EH (cell line): ENCODE results near the gene SSBP3.
A peak's percentile ranks its signal among the peaks of the same experiment; 100 is the strongest.

Experiments used
- DNase-seq: peaks from one replicate; pipeline ENCODE4 v3.0.0-alpha.2; 2015; ENCODE audit warnings: low read depth

SSBP3 gene

DNA sequence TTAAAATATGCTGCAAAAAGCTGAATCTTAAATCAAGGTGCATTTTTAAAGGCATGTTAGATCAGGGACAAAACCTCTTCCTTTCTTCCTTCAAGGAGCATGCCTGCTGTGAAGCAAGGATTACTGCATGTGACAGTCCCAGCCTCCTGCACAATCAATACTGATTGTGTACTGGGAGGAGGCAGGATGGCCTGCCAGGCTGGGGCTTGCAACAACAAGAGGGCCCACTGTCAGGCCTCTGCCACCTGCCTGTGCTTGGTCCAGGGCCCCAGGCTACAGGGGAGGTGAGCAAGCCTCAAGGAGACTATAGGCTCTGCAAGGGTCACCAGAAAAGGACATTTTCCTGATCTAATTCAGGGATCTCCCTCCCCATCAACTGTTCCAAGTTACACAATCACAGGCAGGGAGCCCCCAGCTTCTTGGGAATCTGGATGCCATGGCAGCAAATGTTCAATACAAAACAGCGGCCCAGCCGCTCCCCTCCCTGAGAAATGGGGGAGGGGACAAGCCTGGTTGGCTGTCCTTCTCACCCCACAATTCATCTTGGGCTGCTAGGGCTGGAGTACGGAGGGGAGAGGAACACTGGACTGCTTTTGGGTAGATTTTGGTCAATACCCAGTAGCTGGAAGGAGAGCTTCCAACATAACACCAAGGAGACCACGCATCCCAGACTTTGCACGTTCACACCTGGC is 76.7 kb downstream of the SSBP3 start:
- DNase-seq, result no peak

DNA sequence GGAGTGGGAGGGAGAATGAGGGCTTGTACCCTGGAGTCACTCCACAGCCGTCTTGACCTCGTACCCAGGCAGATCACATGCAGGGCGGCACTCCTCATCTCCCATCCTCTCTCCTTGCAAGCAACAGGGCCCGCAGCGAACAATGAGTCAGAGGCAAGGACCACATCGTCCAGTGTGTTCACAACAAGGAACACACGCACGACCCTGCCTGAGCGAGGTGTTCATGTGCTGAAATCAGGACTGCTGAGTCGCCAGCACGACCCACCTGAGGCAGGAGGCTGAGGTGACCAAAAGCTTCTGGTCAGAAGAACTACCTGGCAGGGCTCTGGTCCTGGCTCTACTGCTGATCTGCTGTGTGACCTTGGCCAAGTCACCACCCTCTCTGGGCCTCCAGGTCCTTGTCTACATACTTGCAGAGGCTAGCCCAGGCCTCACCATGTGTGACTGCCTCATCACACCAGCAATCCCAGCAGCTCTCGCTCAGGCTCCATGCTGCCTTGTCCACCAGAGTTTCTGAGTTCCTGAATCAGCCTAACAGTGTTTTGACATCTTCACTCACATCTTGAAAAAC is 78.0 kb downstream of the SSBP3 start:
- DNase-seq, result no peak

DNA sequence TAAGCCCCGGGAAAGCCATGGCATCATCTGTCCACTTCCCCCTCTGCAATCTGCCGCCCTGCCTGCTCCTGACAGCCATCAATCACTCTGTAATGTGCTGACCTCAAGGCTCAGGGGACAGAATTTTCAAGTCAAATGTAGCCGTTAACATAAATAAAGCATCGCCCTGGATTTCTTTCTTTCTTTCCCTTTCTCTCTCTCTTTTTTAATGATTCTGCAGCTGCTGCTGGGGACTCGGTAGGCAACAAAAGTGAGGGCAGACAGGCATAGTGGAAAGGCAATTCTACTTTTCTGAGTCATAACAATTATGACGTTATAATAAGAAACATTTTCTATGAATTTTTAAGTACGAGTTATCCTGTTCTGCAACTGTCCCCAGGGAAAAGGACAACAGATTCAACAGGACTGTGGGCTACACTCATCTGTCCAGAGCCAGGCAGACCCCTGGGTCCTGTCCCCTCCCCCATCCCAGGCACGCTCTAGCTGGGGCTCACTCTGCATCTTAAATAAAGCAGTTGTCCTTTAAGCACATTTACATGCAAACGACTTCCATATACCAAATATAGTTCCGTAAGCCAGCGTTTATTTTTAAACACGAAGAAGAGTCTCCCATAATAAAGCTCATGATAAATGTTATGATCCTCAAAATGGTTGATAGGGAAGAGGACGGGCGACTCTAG is 78.7 kb downstream of the SSBP3 start:
- DNase-seq, result peak; percentile 65

DNA sequence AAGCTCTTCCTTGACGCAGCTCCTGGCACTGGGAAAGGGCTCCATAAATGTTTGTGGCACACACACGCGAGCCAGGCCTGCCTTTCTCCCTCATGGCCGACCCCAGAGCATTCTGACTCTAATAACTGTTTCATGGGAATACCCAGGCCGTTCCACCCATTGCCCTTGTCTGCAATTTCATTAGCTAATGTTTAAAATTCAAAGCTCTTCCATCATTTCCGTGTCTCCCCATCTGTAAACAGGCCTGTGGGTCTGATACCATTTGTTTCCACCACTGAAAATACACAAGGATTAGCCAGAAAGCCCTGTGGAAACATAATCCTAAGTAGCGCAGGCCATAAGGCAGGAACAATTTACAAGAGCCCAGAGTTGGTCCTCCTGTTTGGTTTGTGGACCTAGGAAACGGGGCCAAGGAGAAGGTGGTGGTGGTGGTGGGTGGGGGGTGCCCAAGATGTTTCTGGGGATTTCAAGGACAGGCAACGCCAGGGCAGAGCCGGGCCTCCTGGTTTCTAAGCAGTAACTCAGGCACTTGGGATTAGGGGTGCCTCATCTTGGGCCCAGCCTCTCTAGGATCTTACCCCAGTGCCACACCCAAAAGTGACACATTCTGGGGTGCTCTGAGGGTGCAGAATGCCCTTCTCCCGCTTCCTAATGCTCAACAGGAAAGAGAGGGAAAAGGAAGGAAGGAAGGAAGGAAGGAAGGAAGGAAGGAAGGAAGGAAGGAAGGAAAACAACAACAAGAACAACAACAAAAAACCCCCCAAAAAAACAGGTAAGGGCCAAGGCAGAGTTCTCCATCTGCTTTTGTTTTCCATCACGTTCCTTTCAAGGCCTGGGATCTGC is 79.4 kb downstream of the SSBP3 start:
- no peak for DNase-seq

DNA sequence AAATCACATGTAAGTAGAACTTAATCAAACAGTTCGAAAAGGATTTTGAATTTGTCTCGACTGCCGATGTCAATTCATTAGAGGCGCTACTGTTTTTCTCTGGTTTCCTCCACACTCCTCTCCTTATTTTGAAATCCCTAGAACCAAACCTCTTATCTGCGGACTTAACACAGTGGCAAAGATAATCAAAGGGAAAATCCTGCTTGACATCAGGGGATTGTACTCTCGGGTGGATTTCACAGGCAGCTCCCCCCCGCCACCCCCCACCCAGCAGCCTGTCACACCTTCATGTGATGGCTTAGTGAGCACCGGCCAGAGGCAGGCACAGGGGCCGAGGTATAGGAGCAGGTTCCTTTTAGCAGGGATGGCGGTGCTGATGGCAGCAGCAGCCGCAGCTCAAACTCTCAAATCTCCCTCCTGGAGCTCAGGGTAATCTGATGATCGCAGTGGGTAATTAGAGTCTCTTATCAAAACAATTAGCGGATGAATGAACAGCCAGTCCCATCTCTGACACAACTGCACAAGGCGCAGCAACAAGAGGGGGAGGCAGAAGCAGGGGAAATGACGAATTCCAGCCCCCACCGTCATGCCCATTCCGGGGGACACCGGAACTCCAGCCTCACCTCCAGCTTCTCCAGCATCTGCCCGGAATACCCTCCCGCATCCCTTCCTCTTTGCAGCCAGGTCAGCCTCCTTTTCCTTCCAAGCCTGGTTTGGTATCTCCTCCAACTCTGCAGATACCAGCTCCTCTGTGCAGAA is 80.3 kb downstream of the SSBP3 start:
- no peak for DNase-seq

DNA sequence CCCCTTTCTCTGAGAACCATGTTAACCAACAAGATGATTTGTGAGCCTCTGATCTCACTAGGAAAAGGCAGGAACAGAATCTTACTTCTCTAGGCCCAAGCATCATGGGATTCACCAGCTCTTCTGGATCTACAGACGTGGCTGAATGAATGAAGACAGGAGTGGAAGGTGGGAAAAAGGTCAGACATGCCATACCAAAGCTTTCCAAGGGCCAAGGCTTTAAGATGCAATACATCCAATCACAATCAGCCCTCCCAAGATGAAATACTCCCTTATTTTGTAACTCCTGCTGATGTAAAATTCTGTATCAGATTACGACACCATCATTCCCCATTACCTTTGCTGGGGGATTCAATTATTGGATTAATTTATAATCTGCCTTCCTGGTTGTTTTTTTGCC is 80.9 kb downstream of the SSBP3 start:
- no peak for DNase-seq

DNA sequence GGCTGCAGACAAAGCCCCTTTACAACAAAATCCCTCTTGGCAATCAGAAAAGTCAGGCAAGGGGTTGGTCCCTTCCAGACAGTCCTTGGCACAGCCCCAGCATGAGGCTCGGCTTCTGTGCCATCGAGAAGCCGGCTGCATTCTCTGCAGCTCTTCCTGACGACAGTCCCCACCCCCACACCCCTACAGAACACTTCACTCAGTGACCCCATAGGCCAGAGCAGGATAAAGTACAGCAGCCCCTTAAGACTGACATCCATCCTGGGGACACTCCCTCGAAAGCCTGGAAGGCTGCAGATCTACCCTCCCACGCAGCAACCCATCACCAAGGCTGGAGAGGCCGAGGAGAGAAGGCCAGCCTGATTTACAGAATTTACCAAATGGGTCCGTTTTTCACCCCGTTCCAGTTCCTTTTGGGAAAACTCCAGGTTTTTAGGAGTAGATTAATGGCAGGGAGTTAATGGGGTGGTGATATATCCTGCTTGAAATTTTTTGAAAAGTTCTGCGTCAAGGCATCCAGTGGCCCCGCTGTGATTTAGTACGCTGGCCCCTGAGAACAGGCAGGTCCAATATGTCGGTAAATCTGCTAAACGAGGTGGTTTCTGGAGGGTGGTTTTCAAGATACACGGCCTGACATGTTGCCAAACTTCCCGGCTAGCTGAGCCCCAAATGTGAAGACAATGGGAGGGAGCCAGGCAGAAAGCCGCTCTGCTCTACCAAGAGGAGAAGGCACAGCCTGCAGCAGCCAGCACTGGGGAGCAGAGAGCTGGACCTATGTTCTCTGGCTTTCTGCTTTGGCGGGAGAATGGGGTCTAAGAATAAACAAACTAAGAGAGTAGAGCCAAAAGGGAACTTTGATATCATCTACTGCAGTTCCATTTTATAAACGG is 81.7 kb downstream of the SSBP3 start:
- DNase-seq, result no peak

DNA sequence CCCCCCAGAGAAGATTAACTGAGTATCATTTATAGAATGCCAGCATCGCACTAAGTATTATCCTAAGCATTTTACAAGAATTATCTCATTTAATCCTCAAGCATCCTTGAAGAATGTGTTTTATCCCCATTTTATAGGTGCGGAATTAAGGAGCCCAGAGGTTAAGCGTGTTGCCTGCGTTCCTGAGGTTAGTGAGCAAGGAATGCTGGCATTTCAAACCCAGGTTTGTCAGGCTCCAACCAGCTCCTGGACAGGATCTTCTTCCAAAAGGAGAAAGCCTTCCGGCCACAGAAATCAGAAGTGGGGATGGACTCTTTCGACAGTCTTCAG is 82.3 kb downstream of the SSBP3 start:
- DNase-seq, result peak; percentile 76

DNA sequence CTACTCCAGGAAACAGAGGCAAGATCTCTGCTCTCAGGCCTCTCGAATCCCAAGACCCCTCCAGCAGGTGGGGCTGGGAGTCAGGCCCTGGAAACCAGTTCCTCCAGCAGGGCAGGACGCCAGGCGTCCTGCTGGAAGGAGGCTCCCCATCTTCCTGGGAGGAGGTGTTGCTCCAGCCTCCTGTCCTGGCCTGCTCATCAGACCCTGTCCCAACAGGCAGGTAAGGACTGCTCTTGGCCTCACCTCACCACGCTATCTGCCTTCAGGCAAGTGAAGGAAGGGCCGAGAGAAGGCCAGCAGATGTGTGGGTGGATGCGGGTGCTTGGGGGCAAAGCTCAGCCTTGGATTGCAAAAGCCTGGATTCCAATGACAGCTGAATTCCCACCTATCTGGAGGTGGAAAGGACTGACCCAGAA is 82.9 kb downstream of the SSBP3 start:
- DNase-seq, result no peak

DNA sequence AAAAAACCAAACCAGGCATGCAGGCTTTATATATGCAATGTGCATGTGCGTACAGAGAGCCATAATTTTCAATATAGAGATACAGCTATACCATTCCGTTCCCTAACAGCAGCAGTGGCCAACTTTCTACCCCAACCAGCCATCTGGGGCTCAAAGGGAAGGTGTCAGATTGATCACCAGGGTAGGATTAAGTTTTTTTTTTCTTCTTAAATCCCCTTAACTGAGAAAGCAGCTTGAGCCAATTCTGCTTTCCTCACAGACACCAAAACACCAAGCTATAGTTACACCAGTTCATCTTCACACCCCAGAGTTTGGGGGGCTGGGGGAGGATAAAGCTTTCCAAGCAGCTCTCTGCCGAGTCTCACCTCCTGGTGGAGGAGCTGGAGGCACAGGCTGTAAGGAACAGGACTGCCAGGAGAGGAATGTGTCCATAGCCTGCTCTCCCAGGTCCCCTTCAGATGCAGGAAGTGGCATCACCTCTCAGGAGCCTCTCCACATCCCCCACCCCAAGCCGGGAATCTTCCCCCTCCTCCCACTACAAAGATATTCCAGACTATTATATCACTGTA is 87.9 kb downstream of the SSBP3 start:
- no peak for DNase-seq

DNA sequence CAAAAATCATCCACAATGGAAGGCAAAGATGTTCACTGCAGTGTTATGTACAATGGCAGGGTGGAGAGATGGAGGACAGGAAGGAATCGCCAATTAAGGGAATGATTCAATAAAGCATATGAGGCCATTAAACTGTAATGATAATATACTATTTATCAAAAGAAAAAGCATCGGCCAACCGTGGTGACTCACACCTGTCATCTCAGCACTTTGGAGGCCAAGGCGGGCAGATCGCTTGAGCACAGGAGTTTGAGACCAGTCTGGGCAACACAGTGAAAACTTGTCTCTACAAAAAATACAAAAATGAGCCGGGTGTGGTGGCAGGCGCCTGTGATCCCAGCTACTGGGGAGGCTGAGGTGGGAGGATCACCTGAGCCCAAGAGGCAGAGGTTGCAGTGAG is 89.1 kb downstream of the SSBP3 start:
- no peak for DNase-seq

DNA sequence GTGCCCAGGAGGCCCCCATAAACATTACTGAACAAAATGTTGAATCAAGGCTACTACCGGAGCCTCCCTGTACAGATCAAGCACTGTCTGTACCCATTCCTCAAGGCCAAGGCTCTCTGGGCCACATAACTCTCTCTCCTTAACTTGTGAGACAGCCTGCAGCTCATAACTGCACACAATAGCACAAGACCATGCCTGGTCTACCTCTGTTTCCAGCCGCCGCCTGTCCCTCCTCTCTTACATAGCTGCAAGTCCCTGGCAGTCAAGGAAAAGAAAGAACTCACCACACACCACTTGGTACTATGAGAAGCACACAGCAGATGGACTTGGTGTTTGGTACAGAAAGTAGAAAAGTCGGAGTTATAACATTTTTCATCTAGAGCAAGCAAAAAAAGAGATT is 91.1 kb downstream of the SSBP3 start:
- DNase-seq, result no peak

DNA sequence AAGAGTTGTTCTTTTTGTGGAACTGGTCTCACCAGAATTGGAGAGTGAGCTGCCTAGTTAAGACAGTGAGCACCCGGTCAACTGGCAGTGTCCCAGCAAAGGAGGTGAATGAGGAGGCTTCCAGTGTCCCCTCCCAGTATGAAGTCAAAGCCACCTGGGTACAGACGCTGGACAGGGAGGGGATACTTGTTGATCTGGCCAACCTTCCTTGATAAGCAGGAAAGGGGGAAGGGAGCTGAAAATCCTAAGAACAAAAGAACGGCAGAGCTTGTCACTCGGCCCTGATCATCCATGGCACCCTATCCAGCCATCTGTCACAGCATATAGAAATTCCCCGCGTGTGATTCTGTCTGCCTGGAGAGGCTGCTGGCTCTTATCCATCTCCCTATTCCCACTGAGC is 91.5 kb downstream of the SSBP3 start:
- DNase-seq, result no peak

DNA sequence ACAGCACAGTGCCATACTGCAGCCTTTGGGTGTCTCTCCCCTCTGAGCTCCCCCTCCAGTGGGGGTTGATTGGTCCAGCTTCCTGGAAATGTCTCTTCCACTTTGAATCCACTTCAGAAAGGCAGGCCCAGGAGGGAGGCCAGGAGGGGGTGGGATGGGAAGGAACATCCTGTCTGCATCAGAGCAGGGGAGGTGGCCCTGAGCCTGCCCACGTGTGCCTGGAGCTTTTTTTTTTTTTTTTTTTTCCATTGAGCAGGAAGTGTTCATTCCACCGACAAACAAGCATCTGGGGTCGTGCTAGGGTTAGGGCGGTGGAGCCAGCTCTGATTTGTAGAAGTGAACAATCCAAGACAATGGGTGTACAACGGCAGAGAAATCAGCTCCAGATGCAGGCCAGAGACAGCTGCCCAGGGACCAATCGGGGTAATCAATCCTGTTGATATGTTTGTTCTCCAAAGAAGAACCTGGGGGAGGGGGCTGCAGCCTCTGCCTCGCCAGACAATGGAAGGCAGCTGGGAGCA is 93.3 kb downstream of the SSBP3 start:
- DNase-seq, result peak; percentile 90

DNA sequence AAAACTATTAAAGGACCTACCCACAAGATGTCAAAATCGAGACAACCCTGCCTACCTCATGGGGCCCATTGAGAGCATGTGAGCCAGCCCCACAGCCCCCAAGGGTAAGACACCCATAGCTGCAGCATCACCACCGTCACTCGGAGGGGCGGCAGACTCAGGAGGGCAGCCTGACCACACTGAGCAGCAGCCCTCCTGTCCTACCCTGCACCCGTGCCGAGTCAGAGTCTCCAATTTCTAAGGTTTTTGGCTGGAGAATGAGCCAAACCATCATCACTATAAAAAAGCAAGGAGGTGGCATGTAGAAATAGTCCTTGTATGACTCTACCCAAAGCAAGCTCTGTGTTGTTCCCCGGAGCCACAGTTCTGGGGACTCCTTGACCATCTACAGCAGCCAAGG is 94.7 kb downstream of the SSBP3 start:
- peak; percentile 57 for DNase-seq

DNA sequence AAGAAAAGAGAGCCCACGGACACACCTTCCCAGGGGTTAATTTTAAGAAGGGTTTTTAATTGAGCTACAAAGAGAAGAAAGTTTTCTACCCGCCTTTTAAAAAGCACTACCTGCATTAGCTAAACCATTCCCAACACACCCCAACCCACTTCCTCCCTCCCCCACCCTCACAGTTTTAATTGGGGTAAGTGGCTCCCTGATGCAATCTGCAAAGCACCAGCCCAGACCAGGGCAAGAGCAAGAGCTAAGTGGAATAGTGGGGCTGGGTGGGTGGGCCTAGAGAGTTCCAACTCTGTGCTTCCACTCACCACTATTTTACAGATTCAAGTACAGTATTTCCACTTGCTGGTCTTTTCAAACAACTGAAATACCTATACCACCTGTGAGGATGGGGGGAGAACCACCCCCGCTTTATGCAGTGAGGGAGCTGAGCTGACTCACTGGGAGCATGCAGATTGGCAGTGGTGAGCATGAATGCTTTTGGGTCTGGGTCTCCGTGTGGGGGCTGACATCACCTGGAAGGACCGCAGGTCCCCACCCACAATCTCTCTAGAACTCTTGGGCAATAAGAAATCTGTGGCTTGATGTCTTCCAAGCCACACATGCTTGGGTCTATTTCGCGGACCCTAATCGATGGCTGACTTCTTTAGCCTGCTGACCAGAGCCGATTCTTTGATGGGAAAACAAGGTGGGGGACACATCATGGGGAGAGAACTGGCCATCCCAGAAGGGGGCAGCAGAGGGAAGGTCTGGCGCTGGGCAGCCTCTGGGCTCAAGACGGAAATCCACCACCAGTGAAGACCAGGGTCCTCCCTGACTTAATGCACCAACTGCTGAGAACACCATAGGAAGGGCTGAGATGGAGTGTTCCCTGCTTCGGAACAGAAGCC is 95.5 kb downstream of the SSBP3 start:
- DNase-seq, result peak; percentile 56

DNA sequence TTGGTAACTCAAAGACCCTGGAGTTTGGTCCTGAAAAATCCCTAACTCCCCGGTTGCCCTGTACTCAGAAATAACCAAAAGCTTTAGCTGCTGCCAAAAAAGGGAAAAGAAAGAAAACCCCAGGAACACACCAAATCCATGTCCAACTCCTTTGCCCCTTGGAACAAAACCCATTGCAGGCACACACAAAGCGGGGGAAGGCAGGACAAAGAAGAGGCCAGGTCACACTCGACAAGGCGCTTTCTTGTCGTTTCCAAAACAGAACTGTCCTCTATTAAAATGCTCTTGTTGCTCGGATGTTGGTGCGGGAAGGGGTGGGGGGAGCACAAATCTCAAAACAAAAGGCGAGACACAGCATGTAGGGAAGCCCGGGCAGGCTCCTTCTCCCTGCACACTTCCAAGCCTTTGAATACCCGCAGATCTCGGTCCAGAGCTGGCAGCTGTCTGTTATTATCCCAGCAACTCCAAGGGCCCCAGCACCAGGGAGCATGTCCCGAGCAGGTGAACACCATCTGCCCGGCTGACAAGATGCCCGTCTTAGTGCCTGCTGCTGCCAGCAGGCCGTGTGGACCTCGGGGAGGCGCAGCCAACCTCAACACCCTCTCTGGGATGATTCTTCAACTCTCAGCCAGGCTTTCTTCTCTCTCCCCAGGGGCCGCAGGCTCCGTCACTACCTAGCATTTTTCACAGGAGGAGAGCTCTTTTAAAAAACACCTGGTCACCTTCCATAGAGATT is 96.4 kb downstream of the SSBP3 start:
- DNase-seq, result no peak

DNA sequence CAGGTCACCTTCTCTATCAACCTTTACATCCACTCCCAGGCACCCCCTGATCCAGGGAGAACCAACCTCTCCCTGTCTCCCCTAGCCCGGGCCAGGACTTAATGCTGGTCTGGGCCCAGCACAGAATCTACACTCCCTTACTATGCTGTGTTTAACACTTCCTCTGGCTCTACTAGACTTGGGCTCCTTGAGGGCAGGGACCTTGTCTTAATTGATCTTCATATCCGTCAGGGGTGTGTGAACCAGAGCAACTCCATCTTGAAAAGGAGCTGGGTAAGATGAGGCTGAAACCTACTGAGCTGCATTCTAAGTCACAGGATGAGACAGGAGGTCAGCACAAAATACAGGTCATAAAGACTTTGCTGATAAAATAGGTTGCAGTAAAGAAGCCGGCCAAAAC is 98.9 kb downstream of the SSBP3 start:
- DNase-seq, result no peak
